ENCODE measurements around the gene RUSC2.
"Not testable (repeated sequence)": the region's sequence is repeated elsewhere in the genome, so short reads cannot be mapped to it uniquely, and the experiment has no call there.

Gene RUSC2

DNA sequence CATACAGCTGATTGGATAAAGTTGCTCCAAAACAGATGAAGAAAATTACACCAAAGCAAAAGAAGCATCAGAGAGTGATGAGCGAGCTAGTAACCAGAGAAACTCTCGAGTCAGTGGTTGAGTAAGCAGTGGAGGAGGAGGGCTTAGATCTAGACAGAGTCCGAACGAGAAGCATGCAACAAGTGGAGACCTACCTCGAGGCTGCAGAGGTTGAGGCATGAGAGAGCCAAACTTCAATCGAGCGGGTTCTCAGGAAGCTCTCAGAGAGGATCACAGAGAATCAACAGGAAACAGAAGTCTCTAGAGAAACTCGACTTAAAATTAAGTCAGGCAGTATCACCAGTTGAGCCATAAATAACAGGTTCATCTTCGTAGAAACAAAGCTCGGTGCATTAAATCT, 6.1 kb downstream of the RUSC2 start:
- Histone ChIP-seq H3K36me3 (no peaks in the 10 kb centered on the region), H3K27me3 (peaks cover under 1% of the 10 kb centered on the region), H3K9me3 (no peaks in the 10 kb centered on the region), H3K4me3 (ENCODE audit: low read depth in 1 of 2, low read length in 1 of 2) (no peak overlapping the region), H3K27ac (no peak overlapping the region), H3K4me1 (ENCODE audit: control insufficient read depth in 1 of 2, insufficient read depth in 1 of 2, low read depth in 1 of 2, low read length in 1 of 2) (no peaks in the 10 kb centered on the region)
- TF ChIP-seq, protein P1, sequence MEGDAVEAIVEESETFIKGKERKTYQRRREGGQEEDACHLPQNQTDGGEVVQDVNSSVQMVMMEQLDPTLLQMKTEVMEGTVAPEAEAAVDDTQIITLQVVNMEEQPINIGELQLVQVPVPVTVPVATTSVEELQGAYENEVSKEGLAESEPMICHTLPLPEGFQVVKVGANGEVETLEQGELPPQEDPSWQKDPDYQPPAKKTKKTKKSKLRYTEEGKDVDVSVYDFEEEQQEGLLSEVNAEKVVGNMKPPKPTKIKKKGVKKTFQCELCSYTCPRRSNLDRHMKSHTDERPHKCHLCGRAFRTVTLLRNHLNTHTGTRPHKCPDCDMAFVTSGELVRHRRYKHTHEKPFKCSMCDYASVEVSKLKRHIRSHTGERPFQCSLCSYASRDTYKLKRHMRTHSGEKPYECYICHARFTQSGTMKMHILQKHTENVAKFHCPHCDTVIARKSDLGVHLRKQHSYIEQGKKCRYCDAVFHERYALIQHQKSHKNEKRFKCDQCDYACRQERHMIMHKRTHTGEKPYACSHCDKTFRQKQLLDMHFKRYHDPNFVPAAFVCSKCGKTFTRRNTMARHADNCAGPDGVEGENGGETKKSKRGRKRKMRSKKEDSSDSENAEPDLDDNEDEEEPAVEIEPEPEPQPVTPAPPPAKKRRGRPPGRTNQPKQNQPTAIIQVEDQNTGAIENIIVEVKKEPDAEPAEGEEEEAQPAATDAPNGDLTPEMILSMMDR (IDR thresholded peaks at IDR 0.05) = no peak

DNA sequence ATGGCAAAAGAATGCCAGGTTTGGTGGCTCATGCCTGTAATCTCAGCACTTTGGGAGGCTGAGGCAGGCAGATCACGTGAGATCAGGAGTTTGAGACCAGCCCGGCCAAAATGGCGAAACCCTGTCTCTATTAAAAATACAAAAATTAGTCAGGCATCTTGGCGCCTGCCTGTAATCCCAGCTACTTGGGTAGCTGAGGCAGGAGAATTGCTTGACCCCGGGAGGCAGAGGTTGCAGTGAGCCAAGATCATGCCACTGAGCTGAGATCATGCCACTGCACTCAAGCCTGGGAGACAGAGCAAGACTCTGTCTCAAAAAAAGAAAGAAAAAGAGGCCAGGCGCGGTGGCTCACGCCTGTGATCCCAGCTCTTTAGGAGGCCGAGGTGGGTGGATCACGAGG, 8.3 kb downstream of the RUSC2 start:
- H3K4me1 ChIP-seq (ENCODE audit: control insufficient read depth in 1 of 2, insufficient read depth in 1 of 2, low read depth in 1 of 2, low read length in 1 of 2); H3K9me3 ChIP-seq; H3K36me3 ChIP-seq; H3K4me3 ChIP-seq (ENCODE audit: low read depth in 1 of 2, low read length in 1 of 2); H3K27me3 ChIP-seq; H3K27ac ChIP-seq: not testable (repeated sequence)

DNA sequence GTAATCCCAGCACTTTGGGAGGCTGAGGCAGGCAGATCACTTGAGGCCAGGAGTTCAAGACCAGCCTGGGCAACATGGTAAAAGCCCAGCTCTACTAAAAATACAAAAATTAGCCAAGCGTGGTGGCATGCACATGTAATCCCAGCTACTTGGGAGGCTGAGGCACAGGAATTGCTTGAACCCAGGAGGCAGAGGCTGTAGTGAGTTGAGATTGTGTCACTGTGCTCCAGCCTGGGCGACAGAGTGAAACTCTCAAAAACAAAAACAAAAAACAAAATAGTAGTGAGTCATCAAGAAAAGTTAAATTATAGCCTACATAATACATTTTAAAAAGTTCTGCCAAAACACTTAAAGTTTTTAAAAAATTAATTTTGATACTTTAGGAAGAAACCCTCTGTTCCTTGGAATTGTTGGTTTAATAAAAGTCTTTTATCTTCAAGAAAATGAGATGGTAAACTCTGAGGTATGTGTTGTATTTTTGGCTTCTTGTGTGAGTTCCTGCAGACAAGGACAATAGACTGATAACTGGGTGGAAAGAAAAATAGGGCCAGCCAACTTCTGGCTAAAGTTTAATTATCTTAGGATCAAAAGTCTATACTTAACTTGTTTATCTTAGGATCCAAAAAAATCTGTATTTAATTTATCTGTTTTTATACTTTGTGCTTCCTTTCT, 9.3 kb downstream of the RUSC2 start:
- Histone ChIP-seq H3K4me3 (ENCODE audit: low read depth in 1 of 2, low read length in 1 of 2) (no peak overlapping the region), H3K27ac (no peak overlapping the region), H3K36me3 (no peaks in the 10 kb centered on the region), H3K27me3 (no peaks in the 10 kb centered on the region), H3K4me1 (ENCODE audit: control insufficient read depth in 1 of 2, insufficient read depth in 1 of 2, low read depth in 1 of 2, low read length in 1 of 2) (no peaks in the 10 kb centered on the region), H3K9me3 (no peaks in the 10 kb centered on the region)
- TF ChIP-seq, protein P1 (IDR thresholded peaks at IDR 0.05) = no peak

DNA sequence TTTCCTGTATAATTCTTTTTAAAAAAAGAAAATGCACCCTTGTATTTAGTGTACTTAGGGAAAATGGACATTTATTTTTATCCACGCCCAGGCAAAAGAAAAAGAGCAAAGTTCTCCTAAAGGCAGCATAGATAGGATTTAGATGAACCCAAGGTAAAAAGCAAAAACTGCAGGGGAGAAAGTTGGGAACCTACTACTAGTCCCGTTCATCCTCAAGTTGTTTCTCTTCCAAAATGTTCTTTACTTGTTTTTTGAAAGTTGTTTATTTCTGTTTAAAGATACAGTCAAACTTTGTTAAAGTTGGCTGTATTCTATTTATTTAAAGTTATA, 9.8 kb downstream of the RUSC2 start:
- no peaks in the 10 kb centered on the region for H3K27me3 ChIP-seq
- H3K27ac ChIP-seq = no peak overlapping the region
- H3K36me3 ChIP-seq = no peaks in the 10 kb centered on the region
- TF ChIP-seq, protein P1 (IDR thresholded peaks at IDR 0.05) = no peak
- no peak overlapping the region for H3K4me3 ChIP-seq (ENCODE audit: low read depth in 1 of 2, low read length in 1 of 2)
- H3K9me3 ChIP-seq = no peaks in the 10 kb centered on the region
- H3K4me1 ChIP-seq (ENCODE audit: control insufficient read depth in 1 of 2, insufficient read depth in 1 of 2, low read depth in 1 of 2, low read length in 1 of 2) = no peaks in the 10 kb centered on the region

DNA sequence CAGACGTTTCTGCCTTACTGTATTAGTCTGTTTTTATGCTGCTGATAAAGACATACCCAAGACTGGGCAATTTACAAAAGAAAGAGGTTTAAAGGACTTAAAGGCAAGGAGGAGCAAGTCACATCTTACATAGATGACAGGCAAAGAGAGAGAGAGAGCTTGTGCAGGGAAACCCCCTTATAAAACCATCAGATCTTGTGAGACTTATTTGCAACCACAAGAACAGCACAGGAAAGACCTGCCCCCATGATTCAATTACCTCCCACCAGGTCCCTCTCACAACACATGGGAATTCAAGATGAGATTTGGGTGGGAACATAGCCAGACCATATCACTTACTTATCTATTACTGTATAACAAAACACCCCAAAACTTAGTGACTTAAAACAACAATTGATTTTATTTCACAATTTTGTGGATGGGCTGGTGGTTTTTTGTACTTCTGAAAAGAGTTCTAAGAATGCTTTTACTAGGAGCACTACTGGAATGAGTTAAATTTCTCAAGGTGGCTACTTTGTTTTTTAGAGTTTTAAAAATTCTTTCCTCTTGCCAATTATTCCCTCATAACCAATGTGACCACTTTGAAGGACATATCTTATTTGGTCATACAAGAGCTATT, 10.3 kb downstream of the RUSC2 start:
- Histone ChIP-seq H3K4me3 (ENCODE audit: low read depth in 1 of 2, low read length in 1 of 2) (no peak overlapping the region), H3K27me3 (no peaks in the 10 kb centered on the region), H3K27ac (no peak overlapping the region), H3K4me1 (ENCODE audit: control insufficient read depth in 1 of 2, insufficient read depth in 1 of 2, low read depth in 1 of 2, low read length in 1 of 2) (no peaks in the 10 kb centered on the region), H3K36me3 (no peaks in the 10 kb centered on the region), H3K9me3 (no peaks in the 10 kb centered on the region)
- TF ChIP-seq, protein P1 (IDR thresholded peaks at IDR 0.05) = no peak

DNA sequence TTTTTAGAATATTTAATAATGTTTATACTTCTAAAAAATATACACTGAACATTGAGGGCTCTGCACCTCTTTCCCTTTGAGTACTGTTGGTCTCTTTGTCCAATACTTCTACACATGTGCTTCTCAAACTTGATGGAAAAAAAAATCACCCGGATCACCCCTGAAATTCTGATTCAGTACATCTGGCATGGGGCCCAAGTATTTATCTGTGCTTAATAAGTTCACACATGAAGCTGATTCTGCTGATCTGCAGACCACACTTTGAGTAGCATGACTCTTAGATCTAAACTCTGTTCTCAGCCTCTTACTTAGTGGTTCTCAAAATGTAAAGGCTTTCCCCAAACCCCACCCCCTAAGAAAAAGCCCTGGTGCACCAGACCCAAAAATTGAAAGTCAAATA, 12.0 kb downstream of the RUSC2 start:
- peaks cover 0 to 8% of the 10 kb centered on the region in 2 experiments for H3K4me1 ChIP-seq (ENCODE audit: control insufficient read depth in 1 of 2, insufficient read depth in 1 of 2, low read depth in 1 of 2, low read length in 1 of 2)
- H3K27ac ChIP-seq = no peak overlapping the region
- H3K36me3 ChIP-seq = no peaks in the 10 kb centered on the region
- no peaks in the 10 kb centered on the region for H3K27me3 ChIP-seq
- TF ChIP-seq, protein P1 (IDR thresholded peaks at IDR 0.05) = no peak
- no peak overlapping the region for H3K4me3 ChIP-seq (ENCODE audit: low read depth in 1 of 2, low read length in 1 of 2)
- no peaks in the 10 kb centered on the region for H3K9me3 ChIP-seq
